Activated CD4-positive, alpha-beta T cell treated with anti-CD3 and anti-CD28 coated beads, Interleukin-2, Interleukin-6, amounts not matched to agents 100 ng/mL and 50 ng/mL, durations not matched to agents 16 hours and 8 hours (primary cell): Measurements from ENCODE around the gene WSCD2.

Experiments used
- DNase-seq: peaks from one replicate; pipeline ENCODE4 v3.0.0-alpha.2; 2020

Gene WSCD2

GRCh38 chr12:108109504-108109903, 19.6 kb upstream of the WSCD2 start:
- no peak for DNase-seq

DNA sequence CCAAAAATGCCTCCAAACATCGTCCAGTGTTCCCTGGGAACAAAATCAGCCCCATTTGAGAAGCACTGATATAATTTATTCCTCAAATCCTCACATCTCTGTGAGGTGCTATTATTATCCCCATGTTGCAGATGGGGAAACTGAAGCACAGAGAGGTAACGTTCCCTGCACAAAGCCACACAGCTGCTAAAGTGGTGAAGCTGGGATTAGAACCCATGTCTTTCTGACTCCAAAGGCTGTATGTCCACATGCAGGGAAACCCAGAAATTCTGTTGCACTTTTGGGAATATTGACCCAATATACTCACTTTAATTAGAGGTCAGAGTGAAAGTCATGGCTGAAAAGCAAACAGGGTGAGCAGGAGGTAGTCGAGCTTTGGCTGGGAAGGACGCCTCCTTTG, 19.1 kb upstream of the WSCD2 start:
- no peak for DNase-seq

DNA sequence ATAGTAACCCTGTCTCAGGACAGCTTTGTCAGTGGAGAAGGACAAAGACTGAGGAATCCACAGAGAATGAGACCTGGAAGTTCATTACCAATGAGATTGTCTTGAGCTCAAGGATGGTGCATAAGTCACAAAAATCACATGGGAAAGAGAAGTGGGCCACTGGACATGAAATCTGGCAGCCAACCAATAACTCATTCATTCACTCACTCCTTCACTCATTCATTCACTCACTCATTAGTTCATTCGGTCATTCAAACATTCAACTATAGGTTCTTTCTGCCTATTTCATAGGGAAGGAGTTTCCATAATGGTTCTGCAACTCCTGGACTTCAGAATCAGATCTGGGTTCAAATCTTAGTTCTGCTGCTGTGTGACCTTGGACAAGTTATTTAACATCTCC, 18.2 kb upstream of the WSCD2 start:
- DNase-seq = no peak

DNA sequence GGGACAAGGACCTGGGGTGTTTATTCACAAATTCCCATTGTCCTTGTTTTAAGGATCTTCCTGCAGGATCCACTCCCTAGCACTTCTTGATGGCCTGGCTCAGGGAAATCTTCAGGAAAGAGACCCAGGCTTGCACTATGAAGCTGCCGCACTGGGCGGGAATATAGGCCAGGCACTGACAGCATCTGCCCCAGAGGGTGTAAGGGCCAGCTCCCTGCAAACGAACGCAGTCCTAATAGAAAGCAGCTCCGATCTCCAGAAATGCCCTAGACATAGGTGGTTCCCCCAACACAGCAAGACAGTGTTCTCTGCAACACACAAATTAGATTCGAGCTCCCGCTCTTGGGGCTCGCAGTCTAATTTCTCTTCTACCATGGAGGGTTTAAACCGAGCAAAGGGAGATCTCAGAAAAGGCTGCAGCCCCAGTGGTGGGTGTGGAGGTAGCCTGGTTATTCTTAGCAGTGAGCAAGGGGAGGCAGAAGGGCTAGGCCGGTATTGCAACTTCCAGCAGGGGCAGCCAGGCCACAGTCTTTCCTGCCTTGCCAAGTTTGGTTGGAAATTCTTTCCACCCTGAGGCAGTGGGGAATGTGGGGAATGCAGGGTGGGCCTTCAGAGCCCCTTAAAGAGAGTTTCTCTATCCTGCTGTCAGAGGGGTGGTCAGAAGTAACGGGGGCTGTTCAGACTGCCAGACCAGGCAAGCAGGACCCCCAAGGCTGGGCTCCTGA, 16.1 kb upstream of the WSCD2 start:
- DNase-seq = no peak

GRCh38 chr12:108115123-108116121, 13.7 kb upstream of the WSCD2 start:
- DNase-seq = no peak

DNA sequence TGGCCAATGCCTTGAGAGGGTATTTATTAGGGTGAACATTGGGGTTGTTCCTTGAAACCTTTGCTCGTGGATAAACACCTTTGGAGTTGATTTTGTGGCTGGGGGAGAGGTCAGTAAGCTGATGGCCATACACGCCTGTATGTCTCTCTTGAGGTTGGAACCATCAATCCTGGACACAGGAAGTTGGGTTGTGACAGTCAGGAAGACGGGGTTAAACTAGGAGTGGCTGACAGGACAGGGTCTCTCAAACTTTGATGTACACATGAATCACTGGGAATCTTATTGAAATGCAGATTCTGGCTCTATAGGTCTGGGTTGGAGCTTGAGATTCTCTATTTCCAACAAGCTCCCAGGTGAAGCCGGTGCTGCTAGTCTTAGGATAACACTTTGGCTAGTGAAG, 12.8 kb upstream of the WSCD2 start:
- DNase-seq = no peak

GRCh38 chr12:108116699-108117098, 12.4 kb upstream of the WSCD2 start:
- no peak for DNase-seq

DNA sequence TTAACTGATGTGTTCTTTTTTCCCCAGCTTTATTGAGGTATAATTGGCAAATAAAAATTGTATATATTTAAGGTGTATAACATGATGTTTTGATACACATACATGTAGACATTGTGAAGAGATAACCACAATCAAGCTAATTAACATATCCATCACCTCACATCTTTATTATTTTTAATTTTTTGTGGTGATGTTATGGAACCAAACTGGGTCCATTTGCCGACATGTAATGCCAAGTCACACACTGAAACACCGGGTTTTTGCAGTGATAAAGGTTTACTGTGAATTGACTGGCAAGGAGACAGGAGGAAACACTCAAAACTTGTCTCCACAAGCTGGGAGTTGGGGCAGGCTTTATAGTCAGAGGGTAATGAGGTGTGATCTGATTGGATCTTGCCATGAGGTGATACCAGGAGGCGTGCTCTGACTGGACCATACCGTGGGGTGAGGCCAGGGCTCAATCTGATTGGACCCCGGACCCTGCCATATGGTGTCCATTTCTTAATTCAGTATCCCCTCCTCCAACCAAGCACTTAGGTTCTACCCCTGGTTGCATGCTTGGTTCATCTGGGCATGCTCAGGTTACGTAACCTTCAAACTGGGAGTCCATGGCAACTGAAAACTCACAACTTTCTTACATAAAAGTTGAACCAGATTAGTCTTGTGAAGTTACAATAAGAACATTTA, 11.8 kb upstream of the WSCD2 start:
- no peak for DNase-seq

GRCh38 chr12:108117902-108118301, 11.2 kb upstream of the WSCD2 start:
- DNase-seq = no peak

DNA sequence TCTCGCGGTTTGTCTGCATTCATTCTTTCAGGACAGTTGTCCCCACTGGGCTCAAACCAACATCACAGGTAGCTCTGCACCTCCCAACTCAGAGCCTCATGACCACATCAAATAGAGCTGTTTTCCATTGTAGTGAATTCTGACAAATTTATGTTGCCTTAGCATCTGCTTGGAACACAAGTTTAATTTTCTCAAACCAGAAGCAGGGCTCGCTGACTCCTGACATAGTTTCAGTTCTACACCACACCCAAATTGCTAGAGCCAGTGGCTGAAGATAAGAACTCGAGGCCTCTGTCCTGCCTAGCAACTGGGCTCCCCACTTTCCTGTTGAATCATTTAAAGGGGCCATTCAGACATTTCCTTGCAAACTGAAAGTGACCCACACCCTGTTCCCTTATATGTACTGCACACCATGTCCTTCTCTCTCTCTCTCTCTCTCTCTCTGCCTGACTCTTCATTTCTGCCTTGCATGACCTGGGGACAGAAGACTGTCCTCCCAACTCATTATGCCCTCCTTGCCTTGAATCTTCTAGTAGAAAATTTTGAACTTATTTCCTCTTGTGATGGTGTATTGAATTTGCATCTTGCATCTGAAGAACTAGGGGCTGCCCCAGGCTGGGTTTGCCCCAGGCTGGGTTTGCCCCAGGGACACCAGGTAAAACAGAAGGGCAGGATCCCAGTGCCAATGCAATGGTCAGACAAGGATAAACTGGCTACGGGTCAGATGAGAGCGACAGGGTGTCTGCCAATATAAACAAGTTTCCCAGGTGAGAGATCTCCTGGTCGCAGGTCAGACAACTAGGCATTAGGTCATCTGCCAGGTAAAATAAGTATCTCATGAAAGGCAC, 9.7 kb upstream of the WSCD2 start:
- DNase-seq = peak; percentile 3

- DNase-seq = no peak
These were observed 8.9 kb upstream of the WSCD2 start for GRCh38 chr12:108119974-108120862.

- no peak for DNase-seq
These were observed 8.3 kb upstream of the WSCD2 start for GRCh38 chr12:108120863-108121165.

GRCh38 chr12:108121320-108121719, 7.8 kb upstream of the WSCD2 start:
- DNase-seq = no peak

- DNase-seq = no peak
These were observed 7.2 kb upstream of the WSCD2 start for GRCh38 chr12:108121728-108122471.

GRCh38 chr12:108122644-108123043, 6.4 kb upstream of the WSCD2 start:
- no peak for DNase-seq

DNA sequence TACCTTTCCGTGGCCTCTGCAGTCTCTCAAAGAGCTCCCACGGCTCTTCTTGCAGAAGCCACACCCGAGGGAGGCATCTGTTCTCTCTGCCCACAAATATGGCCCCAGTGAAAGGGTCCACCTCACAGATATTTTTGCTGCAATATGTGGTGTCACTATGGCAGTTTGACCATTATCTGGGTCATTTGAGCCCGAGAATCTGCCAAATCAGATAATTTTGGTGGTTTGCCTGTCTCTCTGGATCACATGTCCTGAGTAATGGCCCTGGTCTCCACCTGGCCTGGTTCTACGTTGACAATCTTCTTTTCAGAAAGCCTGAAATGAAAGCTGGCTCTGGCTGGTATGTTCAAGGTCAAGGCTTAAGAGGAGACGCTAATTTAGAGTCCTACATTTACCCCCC, 5.7 kb upstream of the WSCD2 start:
- DNase-seq = no peak

- no peak for DNase-seq
These were observed 4.0 kb upstream of the WSCD2 start for GRCh38 chr12:108125073-108125472.

GRCh38 chr12:108126212-108126611, 2.9 kb upstream of the WSCD2 start:
- DNase-seq = no peak

DNA sequence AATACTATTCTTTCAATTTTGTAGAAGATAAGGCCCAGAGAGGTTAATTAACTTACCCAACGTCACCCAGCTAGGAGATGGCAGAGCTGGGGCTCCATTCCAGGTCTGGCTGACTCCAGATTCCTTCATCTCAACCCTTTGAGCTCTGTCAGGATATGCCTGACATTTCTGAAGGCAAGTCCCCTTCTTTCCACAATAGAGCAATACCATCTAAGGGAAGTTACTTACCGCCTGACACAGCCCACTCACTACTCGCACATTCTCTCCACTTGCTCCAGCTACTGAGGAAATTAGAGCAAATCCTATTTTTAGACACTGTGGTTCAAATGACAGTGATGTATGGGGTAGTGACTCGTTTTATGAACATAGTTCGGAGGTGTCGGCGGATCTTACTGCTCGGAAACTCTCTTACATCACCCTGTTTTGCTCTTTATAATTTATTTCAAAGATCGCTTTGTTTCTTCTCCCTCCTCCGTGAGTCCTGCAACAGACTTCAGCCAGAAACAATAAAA, 2.0 kb upstream of the WSCD2 start:
- DNase-seq = no peak

DNA sequence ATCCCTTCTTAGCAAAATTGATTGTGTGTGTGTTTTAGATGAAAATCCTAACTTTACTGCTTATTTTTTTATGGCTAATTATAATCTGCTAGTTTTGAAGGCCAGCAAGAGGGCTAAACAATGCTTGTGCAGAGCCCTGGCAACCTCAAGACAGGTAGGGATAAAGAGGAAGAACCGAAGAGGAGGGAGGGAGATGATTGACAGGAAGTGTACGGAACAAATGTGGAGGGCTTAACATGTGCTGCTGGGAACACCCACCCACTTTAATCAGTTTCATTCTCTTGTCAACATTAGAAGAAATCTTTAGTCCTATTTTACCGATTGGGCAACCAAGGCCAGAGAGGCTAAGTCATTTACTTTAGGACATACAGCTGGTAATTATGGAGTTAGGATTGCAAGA, 1.4 kb upstream of the WSCD2 start:
- DNase-seq = no peak
